Measurements from ENCODE around the gene AARS1. TPM values are rescaled to one million over a fixed set of nuclear protein-coding genes. Genes with fewer than 3 reads are reported as not detected.
"Not testable (repeated sequence)": the region's sequence is repeated elsewhere in the genome, so short reads cannot be mapped to it uniquely, and the experiment has no call there.

The AARS1 gene
- total and polyA plus RNA-seq, 5 experiments from 2014 or later: 22.9 to 144 (median 45.6) TPM

DNA sequence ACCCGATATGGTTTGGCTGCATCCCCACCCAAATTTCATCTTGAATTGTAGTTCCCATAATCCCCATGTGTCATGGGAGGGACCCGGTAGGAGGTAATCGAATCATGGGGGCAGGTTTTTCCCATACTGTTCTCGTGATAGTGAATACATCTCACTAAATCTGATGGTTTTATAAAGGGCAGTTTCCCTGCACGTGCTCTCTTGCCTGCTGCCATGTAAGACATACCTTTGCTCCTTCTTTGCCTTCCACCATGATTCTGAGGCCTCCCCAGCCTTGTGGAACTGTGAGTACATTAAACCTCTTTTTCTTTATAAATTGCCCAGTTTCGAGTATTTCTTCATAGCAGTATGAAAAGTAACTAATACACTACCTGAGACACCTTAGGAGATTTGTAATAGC lies 82.9 kb downstream of the AARS1 start:
- H3K4me3 Mint-ChIP-seq, H3K9me3 Mint-ChIP-seq, ATAC-seq, H3K27me3 Mint-ChIP-seq, POLR2A ChIA-PET, H3K4me1 Mint-ChIP-seq, DNase-seq: not testable (repeated sequence)
- Mint-ChIP-seq H3K36me3 (peaks cover 0 to 34% (median 17%) of the 10 kb centered on the region in 3 donors), H3K27ac (peak overlapping the region in 2 of 10 donors; percentile 43 to 65)

GRCh38 chr16:70204668-70205405 lies 84.5 kb downstream of the AARS1 start:
- H3K27ac Mint-ChIP-seq, H3K4me1 Mint-ChIP-seq, ATAC-seq, H3K27me3 Mint-ChIP-seq, POLR2A ChIA-PET, H3K9me3 Mint-ChIP-seq, H3K4me3 Mint-ChIP-seq, DNase-seq: not testable (repeated sequence)
- peaks cover 0 to 24% (median 12%) of the 10 kb centered on the region in 3 donors for H3K36me3 Mint-ChIP-seq

DNA sequence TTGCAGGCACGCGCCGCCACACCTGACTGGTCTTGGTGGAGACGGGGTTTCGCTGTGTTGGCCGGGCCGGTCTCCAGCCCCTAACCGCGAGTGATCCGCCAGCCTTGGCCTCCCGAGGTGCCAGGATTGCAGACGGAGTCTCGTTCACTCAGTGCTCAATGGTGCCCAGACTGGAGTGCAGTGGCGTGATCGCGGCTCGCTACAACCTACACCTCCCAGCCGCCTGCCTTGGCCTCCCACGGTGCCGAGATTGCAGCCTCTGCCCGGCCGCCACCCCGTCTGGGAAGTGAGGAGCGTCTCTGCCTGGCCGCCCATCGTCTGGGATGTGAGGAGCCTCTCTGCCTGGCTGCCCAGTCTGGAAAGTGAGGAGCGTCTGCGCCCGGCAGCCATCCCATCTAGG lies 85.3 kb downstream of the AARS1 start:
- H3K27me3 Mint-ChIP-seq, H3K4me1 Mint-ChIP-seq, H3K4me3 Mint-ChIP-seq, DNase-seq, POLR2A ChIA-PET, ATAC-seq, H3K9me3 Mint-ChIP-seq: not testable (repeated sequence)
- H3K36me3 Mint-ChIP-seq: peaks cover 0 to 20% (median 12%) of the 10 kb centered on the region in 3 donors
- peak overlapping the region in 1 of 10 donors; percentile 71 for H3K27ac Mint-ChIP-seq

GRCh38 chr16:70203508-70203907 lies 85.8 kb downstream of the AARS1 start:
- H3K4me1 Mint-ChIP-seq, DNase-seq, H3K9me3 Mint-ChIP-seq, H3K4me3 Mint-ChIP-seq, POLR2A ChIA-PET, ATAC-seq, H3K27me3 Mint-ChIP-seq: not testable (repeated sequence)
- H3K27ac Mint-ChIP-seq: peak overlapping the region in 1 of 10 donors; percentile 71
- H3K36me3 Mint-ChIP-seq: peaks cover 0 to 20% (median 12%) of the 10 kb centered on the region in 3 donors

Other genes with a start within 250 kb of the AARS1 start
- 10 to 100 TPM; 29.1 to 31.6 TPM for gene PDPR, start 175.2 kb downstream of the AARS1 start, total RNA-seq
- 10 to 100 TPM in 1 of 3 donors, 1 to 10 TPM in 2; 5.5 to 11.5 (median 7.3) TPM for gene PDPR, start 175.2 kb downstream of the AARS1 start, polyA plus RNA-seq
- 1 to 10 TPM; 2.2 to 3.0 TPM for gene CLEC18C, start 115.7 kb downstream of the AARS1 start, total RNA-seq
- gene CLEC18C, start 115.7 kb downstream of the AARS1 start, polyA plus RNA-seq: not detected
- gene EXOSC6, start 37.6 kb downstream of the AARS1 start, total RNA-seq: 10 to 100 TPM; 38.7 to 39.3 TPM
- gene EXOSC6, start 37.6 kb downstream of the AARS1 start, polyA plus RNA-seq: 10 to 100 TPM in 2 of 3 donors, 1 to 10 TPM in 1; 8.0 to 18.0 (median 16.5) TPM
- gene DDX19B, start 9.7 kb upstream of the AARS1 start, total RNA-seq: 10 to 100 TPM; 33.7 to 37.9 TPM
- gene DDX19B, start 9.7 kb upstream of the AARS1 start, polyA plus RNA-seq: 10 to 100 TPM; 34.5 to 48.2 (median 40.0) TPM
- 10 to 100 TPM; 49.9 to 52.5 TPM for gene DDX19A, start 57.4 kb upstream of the AARS1 start, total RNA-seq
- 10 to 100 TPM; 35.1 to 58.7 (median 42.8) TPM for gene DDX19A, start 57.4 kb upstream of the AARS1 start, polyA plus RNA-seq
- gene ST3GAL2, start 149.6 kb upstream of the AARS1 start, total RNA-seq: 10 to 100 TPM; 30.5 to 31.9 TPM
- 10 to 100 TPM; 14.6 to 23.4 (median 16.5) TPM for gene ST3GAL2, start 149.6 kb upstream of the AARS1 start, polyA plus RNA-seq
- 10 to 100 TPM; 35.2 to 39.7 TPM for gene FCSK, start 165.1 kb upstream of the AARS1 start, total RNA-seq
- gene FCSK, start 165.1 kb upstream of the AARS1 start, polyA plus RNA-seq: 1 to 10 TPM; 4.5 to 9.6 (median 9.3) TPM
- gene COG4, start 234.0 kb upstream of the AARS1 start, total RNA-seq: 10 to 100 TPM; 57.4 to 57.6 TPM
- 10 to 100 TPM; 52.4 to 58.6 (median 52.8) TPM for gene COG4, start 234.0 kb upstream of the AARS1 start, polyA plus RNA-seq
- gene SF3B3, start 234.3 kb upstream of the AARS1 start, total RNA-seq: 100 to 1,000 TPM; 270 to 277 TPM
- 100 to 1,000 TPM in 2 of 3 donors, 10 to 100 TPM in 1; 85.9 to 120 (median 104) TPM for gene SF3B3, start 234.3 kb upstream of the AARS1 start, polyA plus RNA-seq